KOPT-K1 (cell line): Measurements from ENCODE around the gene ZFP1.
"Not testable (repeated sequence)": the region's sequence is repeated elsewhere in the genome, so short reads cannot be mapped to it uniquely, and the experiment has no call there.

Experiments
- H3K27ac ChIP-seq: fragments of 200-600 bp; sonication (generic); 2 replicates; pipeline ENCODE4 v1.5.1; 2016; ENCODE audit warnings: antibody characterized with exemption, mild to moderate bottlenecking, low read depth, low read length; ENCODE audit not compliant: poor library complexity, severe bottlenecking
- H3K36me3 ChIP-seq: fragments of 200-600 bp; sonication (generic); 2 replicates; pipeline ENCODE4 v1.5.1; 2017; ENCODE audit warnings: antibody characterized with exemption, mild to moderate bottlenecking, low read length, moderate library complexity; ENCODE audit not compliant: insufficient read depth
- H3K9me3 ChIP-seq: fragments of 200-600 bp; sonication (generic); 2 replicates; pipeline ENCODE4 v1.5.1; 2017; ENCODE audit warnings: antibody characterized with exemption, low read length, mild to moderate bottlenecking; ENCODE audit not compliant: insufficient read depth, poor library complexity, severe bottlenecking

The ZFP1 gene

DNA sequence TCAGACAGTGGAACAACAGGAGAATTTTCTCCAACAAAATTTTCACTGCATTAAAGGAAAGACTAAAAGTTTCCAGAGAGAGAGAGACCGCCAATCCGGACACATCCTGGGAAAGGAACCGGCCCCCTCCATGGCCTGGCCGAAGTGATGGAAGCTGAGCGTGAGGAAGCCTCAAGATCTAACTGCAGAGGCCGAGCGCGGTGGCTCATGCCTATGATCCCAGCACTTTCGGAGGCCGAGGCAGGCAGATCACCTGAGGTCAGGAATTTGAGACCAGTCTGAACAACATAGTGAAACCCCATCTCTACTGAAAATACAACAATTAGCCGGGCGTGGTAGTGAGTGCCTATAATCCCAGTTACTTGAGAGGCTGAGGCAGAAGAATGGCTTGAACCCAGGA is 54.8 kb downstream of the ZFP1 start:
- H3K36me3 ChIP-seq, result no peaks in the 10 kb centered on the region
- H3K9me3 ChIP-seq, result no peaks in the 10 kb centered on the region
- no peak overlapping the region for H3K27ac ChIP-seq

DNA sequence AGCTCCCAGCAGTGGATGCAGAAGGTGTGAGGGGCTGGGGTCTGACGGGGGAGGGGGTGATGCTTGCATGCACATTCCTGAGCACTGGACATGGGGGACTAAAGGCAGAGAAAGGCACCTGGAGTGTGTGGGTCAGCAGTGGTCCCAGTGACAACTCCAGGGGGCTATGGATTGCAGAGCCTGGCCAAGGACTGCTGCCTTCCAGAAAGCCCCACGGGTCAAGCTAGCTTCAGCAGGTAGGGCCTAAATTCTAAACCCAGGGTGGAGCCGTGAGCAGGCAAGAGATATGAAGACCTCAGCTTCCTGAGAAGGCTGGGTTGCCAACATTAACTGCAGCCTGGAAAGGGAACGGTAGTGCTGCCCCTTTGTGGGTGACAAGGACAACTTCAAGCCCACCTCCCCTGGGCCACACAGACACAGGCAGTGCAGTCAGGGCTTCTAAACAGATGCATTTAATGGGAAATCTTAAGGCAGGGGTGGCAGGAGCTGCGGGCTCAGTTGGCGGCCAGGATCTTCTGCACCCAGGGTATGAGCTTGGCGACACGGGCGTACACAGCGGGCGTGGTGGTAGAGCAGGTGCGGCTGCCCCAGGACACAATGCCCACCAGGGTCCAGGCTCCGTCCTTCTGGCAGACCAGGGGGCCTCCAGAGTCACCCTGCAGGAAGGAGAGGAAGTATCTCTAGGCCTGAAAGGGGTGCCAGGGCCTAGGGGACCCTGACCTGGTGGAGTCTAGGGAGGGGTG is 55.5 kb downstream of the ZFP1 start:
- Histone ChIP-seq H3K27ac (no peak overlapping the region), H3K36me3 (no peaks in the 10 kb centered on the region), H3K9me3 (no peaks in the 10 kb centered on the region)

- no peaks in the 10 kb centered on the region for H3K9me3 ChIP-seq
- no peak overlapping the region for H3K27ac ChIP-seq
- no peaks in the 10 kb centered on the region for H3K36me3 ChIP-seq
Measured at GRCh38 chr16:75204410-75204758, 56.1 kb downstream of the ZFP1 start.

DNA sequence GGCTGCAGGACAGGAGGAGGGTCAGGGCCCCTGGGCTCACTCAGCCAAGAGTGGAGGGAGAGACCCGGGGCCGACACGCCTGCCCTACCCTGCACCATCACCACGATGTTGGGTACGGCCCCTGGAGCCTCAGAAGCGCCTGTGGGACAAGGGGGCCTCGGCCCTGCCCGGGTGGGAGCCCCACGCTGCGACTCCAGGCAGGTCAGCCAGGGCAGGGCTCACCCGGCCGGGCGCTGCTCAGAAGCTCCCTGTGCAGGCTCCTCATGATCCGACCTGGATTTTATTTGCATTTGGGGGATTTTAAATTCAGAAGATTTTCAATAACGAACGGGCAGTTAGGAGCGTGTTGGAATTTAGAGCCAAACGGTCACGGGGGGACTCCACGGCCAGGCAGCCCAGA is 56.6 kb downstream of the ZFP1 start:
- not testable (repeated sequence) for H3K27ac ChIP-seq, H3K36me3 ChIP-seq, H3K9me3 ChIP-seq

DNA sequence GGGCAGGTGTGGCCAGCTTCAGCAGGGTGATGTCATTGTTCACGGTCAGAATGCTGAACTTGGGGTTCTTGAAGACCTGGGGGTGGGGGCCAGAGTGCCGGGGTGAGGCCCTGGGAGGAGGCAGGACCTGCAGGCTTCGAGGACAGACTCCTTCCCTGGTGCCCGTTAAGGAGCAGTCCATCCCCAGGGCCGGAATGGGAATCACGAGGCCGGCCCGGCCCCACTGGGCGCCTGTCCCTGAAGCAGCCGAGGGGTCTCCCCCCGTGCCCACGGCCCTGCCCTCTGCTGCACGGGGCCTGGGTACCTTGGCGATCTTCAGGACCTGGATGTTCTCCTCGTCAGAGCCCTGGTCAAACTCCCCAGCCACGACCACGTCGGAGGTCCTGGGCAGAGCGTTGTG is 57.1 kb downstream of the ZFP1 start:
- not testable (repeated sequence) for H3K36me3 ChIP-seq, H3K9me3 ChIP-seq, H3K27ac ChIP-seq

GRCh38 chr16:75205961-75206748 is 57.8 kb downstream of the ZFP1 start:
- not testable (repeated sequence) for H3K27ac ChIP-seq, H3K9me3 ChIP-seq, H3K36me3 ChIP-seq

GRCh38 chr16:75206749-75207451 is 58.6 kb downstream of the ZFP1 start, which contains the start of gene CTRB2:
Gene CTRB2 (minus strand): TSS chr16:75207161. CDS start chr16:75207141, 20 bp downstream.
- Histone ChIP-seq H3K9me3 (no peaks in the 10 kb centered on the region), H3K27ac (no peak within 1 kb of the TSS), H3K36me3 (no peaks in the 10 kb centered on the region)

- no peaks in the 10 kb centered on the region for H3K36me3 ChIP-seq
- H3K9me3 ChIP-seq, result no peaks in the 10 kb centered on the region
- H3K27ac ChIP-seq, result no peak overlapping the region
Measured at GRCh38 chr16:75207831-75208230, 59.5 kb downstream of the ZFP1 start.

DNA sequence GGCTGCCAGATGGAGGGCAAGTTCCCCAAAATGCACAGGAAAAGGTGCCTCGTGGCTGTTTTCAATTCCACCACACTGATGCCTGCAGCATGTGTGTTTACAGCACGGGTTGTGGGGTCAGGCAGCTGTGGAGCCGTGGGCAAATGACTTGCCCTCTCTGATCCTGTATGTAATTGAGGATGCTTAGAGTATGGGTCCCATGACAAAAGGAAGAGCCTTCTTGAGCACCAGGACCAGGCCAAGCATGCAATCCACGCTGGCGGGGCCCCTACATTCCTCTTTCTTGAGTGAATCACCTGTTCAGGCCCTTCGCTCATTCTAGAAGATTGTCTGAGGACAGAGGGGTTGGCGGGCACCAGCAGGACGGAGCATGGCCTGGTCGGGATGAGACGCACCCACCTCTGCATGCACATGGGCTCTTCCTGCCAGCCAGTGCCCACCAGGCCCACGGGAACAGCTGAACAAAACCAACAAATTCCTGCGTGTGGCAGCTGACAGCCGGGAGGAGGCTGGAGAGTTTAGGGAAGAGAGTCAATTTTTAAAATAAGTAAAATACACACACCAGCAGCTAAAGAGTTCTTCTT is 60.0 kb downstream of the ZFP1 start:
- Histone ChIP-seq H3K9me3 (no peaks in the 10 kb centered on the region), H3K36me3 (no peaks in the 10 kb centered on the region), H3K27ac (no peak overlapping the region)

DNA sequence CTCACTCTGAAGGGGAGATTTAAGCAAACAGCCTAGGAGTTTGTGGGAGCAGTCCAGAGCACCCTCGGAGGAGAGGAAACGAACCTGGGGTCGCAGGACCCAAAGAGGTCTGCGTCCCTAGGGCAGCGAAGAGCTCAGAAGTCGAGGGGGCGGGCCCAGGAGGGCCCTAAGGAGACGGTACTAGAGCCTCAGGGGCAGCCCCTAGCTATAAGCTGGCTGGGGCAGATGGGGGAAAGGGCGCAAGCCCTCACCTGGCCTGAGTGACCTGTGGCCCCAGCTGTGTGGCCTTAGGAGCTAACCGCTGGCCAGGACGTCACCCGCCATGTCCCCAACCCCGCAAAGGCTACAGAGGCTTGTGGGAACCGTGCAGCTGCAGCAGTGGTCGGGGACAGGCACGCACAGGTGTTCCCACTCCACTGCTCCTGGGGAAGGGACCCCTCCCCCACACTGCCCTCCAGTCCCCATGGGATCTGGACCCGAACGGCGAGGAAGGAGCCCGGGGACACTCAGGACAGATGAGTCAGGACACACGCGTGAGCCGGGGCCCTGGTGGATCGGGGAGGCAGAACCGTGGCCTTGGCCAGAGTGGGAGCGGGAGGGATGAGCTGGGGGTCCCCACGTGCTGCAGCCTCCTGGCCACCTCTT is 60.7 kb downstream of the ZFP1 start:
- Histone ChIP-seq H3K36me3 (no peaks in the 10 kb centered on the region), H3K27ac (no peak overlapping the region), H3K9me3 (no peaks in the 10 kb centered on the region)

DNA sequence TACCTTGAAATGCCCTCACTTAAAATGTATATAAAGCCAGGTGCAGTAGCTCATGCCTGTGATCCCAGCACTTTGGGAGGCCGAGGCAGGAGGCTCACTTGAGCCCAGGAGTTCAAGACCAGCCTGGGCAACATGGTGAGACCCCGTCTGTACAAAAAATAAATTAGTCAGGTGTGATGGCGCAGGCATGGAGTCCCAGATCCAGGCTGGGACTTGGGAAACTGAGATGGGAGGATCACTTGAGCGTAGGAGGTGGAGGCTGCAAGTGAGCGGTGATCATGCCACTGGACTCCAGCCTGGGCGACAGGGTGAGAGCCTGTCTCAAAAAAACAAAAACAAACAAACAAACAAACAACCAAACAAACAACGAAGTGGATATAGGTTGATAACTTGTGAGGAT is 61.2 kb downstream of the ZFP1 start:
- H3K36me3 ChIP-seq, result not testable (repeated sequence)

DNA sequence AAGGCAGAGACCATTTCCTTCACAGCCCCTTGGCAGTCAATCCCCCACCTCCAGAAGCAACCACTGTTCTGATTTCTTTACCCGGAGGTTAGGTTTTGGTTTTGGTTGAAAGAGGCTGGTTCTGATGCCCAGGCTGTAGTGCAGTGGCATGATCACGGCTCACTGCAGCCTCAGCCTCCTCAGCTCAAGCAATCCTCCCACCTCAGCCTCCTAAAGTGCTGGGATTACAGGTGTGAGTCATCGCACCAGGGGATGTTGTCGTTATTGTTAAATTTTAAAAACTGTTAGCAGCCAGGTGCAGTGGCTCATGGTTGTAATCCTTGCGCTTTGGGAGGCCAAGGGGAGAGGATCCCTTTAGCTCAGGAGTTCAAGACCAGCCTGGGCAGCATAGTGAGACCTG is 61.6 kb downstream of the ZFP1 start:
- Histone ChIP-seq H3K9me3 (no peaks in the 10 kb centered on the region), H3K36me3 (no peaks in the 10 kb centered on the region), H3K27ac (no peak overlapping the region)

More for the DNA sequence above, 61.2 kb downstream of the ZFP1 start:
- not testable (repeated sequence) for H3K27ac ChIP-seq, H3K9me3 ChIP-seq

DNA sequence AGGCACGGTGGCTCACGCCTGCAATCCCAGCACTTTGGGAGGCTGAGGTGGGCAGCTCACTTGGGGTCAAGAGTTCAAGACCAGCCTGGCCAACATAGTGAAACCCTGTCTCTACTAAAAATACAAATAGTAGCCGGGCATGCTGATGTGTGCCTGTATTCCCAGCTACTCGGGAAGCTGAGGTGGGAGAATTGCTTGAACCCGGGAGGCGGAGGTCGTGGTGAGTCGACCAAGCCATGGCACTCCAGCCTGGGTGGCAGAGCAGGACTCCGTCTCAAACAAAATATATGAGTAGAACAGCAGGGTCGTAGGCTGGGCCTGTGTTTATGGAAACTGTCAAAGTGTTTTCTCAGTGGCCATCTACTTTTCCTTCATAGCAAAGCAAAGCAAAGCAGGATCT is 63.0 kb downstream of the ZFP1 start:
- H3K9me3 ChIP-seq, H3K27ac ChIP-seq, H3K36me3 ChIP-seq: not testable (repeated sequence)

DNA sequence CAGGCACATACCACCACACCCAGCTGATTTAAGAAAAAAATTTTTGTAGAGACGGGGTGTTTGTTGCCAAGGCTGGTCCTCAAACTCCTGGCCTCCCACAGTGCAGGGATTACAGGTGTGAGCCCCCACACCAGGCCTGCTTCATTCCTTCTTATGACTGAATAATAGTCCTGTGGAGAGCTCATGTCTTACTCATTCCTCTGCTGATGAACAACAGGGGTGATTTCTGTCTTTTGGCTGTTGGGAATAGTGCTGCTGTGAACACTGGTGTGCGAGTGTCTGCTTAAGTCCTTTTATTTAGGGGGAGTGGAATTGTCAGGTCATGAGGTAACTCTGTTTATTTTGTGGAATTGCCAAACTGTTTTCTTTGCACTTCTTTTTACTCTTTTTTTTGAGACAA is 67.8 kb downstream of the ZFP1 start:
- H3K36me3 ChIP-seq, result no peaks in the 10 kb centered on the region
- H3K27ac ChIP-seq, result no peak overlapping the region
- no peaks in the 10 kb centered on the region for H3K9me3 ChIP-seq

DNA sequence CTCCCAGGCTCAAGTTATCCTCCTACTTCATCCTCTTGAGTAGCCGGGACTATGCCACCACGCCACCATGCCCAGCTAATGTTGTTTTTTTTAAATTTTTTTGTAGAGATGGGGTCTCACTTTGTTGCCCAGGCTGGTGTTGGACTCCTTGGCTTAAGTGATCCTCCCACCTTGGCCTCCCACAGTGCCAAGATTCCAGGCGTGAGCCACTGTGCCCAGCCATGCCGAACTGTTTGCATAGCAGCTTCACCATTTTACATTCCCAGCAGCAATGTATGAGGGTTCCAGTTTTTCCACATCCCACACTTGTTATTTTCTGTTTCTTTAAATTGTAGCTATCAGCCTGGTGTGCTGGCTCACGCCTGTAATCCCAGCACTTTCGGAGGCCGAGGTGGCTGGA is 68.3 kb downstream of the ZFP1 start:
- H3K27ac ChIP-seq, result no peak overlapping the region

More for the DNA sequence above, 68.3 kb downstream of the ZFP1 start:
- H3K9me3 ChIP-seq, result no peaks in the 10 kb centered on the region
- H3K36me3 ChIP-seq, result no peaks in the 10 kb centered on the region
